Measurements from ENCODE around the gene RNASE13.
"Not testable (repeated sequence)": the region's sequence is repeated elsewhere in the genome, so short reads cannot be mapped to it uniquely, and the experiment has no call there.

The RNASE13 gene

DNA sequence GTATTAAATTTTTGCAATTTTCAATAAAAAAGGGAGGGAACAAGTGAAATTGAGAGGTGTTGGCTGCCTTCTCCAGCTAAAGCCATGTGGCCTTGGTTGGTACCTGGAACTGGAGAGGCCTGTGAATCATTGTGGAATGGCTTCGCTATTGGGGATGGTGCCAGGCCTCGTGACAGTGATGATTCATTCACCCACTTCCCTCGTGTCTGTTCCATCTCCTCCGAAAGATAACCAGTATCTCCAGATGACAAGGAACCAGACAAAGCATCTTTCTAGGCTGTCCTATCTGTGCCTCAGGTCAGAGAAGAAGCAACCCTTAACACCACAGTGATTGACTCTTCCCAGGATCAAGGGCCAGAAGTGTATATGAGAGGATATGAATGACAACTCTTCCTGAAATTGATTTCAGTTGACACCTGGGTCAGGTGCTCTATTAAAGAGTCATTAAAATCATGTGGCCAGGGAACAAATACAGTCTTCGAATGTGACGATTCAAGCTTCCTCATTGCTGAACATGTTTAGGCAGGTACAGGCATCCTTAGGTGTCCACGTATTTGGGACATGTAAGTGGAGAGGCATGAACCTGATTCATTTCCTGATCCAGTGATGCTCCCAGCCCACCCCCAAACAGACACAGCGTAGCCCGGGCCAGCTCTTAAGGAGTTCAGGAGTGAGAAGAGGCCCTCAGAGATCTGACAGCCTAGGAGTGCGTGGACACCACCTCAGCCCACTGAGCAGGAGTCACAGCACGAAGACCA, 7.2 kb upstream of the RNASE13 start, which contains the start of gene RNASE7:
TSS of gene RNASE7 (plus strand) at position 687 of the 758 bp plus-strand sequence. CDS start 631 bp downstream, outside the sequence.
- DNase-seq (ENCODE audit: low spot score) = no peak

DNA sequence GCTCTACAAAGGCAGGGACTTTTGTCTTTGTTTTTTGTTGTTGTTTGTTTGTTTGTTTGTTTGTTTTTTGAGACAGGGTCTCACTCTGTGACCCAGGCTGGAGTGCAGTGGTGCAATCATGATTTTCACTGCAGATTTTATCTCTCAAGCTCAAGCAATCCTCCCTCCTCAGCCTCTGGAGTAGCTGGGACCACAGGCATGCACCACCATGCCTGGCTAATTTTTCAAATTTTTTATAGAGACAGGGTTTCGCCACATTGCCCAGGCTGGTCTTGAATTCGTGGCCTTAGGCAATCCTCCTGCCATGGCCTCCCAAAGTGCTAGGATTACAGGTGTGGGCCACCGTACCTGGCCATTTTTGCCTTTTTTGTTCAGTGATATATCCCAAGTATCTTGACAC, 6.3 kb upstream of the RNASE13 start:
- not testable (repeated sequence) for DNase-seq (ENCODE audit: low spot score)

DNA sequence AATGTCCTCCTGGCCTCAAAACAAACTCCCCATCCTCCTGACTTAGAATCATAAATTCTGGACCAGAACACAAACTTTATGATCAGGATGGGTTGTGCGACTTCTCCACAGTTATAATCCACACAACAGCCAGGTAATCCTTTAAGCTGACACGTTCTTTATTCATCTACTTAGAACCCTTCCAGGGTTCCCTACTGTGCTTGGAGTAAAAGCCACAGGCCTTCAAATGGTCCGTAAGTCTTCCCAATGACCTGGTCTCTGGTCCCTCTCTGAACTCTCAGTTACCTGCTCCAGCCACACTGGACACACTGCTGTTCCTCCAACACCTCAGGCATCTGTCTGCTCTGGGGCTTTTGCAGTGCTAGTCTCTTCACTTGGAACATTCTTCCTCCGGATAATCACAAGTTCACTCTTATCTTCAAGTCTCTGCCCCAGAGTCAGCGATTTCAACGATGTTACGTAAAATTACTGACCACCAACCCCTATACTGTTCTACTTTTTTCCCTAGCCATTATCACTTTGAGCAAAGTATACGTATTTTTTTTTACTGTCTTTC, 5.8 kb upstream of the RNASE13 start:
- no peak for DNase-seq (ENCODE audit: low spot score)

DNA sequence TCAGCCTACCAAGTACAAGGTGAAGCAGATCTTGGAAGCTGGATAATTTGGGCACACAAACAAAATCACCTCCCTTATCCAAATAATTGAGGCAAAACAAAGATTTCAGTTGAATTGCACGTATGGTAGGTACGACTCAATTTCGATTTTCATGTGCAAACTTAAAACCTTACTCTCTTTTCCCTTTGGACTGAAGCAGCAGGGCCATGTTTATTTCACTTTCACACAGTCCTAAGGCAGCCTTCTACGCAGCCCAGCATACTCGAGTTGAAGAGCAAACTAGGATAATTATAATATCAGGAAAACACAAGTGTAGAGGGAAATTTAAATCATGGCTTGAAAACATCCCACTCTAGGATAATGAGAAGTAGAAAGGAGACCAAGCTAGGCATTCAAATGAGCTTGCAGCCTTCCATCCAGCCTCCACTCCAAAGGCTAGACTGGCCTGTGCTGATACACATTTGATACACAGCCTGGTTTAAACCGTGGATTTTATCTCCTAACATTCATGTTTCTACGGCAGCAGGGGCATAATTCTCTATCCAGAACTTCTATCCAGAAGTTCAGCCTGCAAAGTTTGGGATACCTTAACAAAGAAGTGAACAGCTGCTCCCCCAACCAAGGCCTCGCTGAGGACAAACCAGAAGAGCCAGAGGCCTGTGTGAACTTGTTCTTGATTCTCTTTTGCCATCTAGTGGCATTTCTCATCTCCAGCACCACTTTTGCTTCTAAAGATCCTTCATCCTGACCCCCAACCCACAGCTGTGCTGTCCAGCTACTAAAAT, 5.2 kb upstream of the RNASE13 start:
- peak; percentile 61 for DNase-seq (ENCODE audit: low spot score)

DNA sequence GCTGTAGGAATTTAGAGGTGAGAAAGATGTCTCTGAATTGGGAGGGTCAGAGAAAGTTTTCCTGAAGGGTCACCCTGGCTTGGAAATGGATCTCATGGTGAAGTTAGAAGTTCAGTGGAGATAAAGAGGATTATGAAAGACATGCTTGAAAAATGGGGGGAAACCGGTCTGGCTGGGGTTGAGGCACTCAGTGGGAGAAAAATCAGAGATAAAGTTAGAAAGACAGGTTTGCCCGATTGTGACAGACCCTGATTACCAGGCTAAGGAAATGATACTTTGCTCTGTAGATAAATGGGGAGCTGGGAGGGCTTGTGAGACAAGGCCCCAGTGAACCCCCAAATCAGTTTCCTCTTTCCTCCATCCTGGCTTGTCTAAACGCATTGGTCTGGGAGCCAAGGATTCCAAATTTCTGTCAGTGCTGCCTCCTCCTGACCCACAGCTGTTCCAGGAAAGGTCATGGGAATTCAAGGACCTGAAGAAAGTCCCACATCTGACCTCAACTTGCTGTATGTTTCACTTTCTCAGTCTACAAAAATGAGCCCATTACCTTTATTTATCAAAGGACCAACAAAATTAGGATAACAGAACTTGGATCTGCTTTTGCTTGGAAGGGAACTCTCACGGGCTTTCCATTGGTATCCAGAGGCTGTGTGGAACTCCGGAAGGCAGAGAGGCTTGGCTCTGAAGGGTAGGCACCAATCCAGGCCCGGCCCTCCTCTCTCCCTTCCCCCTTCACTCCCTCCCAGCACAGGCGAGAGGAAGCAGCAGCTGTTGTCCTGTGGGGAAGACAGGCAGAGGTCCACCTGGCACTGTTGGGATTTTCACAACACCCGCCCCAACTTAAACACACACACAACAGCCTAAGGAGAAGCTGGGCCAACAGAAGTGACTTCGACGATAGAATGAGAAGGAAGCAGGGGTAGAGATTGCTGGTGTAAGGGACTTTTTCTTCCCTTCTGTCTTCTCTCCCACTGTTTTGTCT, 4.1 kb upstream of the RNASE13 start:
- DNase-seq (ENCODE audit: low spot score) = no peak

DNA sequence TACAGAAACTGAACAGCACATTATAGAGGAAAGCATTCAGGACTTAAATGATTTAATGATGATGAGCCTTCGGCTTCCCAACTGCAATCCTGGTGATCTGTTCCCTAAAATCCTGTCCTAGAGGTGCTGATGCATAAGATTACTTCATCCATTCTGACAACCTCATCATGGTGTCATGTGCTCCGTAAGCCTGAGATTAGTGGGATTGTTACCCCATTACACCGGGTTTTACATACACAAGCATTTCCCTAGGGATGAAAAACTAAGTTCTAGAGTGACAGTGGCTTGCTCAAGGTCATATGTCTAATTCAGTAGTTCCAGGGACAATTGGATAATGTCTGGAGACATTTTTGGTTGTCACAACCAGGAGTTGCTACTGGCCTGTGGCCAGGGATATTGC, 2.5 kb upstream of the RNASE13 start:
- no peak for DNase-seq (ENCODE audit: low spot score)

DNA sequence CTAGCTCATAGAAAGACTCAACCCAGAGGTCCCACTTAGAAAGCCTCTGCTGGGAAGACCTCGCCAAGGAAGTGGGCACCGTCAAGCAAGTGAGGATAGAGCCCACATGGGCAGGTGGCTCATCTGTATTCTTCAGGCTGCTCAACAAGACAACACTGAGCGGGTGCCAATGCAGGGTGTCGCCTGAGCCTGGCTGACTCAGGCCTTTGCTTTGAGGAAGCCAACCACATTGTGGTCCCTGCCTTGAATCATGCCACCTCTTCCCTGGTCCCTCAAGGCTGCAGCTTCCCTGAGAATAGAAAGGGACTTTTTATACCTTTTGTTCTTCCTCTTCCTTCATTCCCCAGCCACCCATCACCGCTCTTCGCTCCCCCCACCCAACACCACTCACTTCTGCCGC, 2.1 kb upstream of the RNASE13 start:
- DNase-seq (ENCODE audit: low spot score) = no peak

DNA sequence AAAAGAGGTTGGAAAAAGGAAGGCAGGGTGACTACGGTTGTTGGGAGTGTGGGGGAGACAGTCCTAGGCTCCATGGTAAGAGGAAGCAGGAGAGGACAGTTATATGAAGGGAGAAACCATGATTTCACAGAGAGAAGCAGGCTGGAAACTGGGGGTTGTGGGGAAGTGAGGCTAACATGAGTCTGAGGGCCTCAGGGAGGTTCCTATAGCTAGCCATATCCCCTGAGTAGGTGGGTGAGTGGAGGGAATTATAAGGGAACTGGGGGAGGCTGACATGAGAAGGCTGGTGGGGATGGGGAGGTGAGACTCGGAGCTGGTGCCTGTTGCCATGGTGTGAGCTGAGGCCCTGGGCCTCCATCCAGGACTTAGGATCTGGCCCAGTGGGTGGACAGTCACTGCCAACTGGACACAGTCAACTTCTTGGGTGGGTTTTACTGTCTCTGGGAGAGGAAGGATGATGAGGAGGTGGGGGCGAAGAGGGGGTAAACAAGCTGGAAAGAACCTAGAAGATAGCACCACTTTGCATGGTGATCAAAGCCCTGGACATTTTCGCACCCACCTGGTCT, 1.4 kb downstream of the RNASE13 start:
- DNase-seq (ENCODE audit: low spot score) = no peak

DNA sequence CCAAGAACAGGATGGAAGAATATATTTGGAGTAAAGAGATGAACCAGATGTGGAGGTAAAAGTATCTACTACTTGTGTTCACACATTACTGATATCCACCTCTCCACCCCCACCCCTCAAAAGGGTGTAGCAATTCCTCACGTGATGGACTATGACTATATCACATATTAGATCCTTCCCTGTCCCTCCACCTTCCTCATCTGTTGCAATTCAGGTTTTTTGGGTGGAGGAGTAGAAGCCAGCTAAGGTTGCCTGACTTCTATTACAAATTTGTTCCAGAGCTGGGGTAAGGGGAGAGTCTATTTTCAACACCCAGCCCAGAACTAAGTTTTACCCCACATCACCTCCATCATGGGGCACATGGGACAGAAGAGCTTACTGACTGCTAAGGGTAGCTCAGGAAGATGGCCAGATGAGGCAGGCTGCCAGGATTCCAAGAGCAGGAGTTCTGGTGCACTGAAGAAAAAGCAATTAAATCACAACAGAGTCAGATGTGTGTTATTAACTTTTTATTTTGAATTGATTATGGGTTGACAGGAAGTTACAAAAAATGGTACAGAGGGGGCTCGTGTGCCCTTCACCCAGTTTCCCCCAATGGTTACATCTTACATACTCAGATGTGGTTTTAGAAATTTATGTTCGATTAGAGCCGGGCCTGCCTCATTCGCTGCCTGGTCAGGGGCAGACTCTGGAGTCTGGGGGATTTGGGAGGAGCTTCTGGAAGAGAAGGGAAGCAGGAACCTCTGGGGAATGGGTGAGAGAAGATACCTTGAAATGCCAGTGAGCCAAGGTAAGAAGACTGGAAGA, 2.1 kb downstream of the RNASE13 start:
- no peak for DNase-seq (ENCODE audit: low spot score)

DNA sequence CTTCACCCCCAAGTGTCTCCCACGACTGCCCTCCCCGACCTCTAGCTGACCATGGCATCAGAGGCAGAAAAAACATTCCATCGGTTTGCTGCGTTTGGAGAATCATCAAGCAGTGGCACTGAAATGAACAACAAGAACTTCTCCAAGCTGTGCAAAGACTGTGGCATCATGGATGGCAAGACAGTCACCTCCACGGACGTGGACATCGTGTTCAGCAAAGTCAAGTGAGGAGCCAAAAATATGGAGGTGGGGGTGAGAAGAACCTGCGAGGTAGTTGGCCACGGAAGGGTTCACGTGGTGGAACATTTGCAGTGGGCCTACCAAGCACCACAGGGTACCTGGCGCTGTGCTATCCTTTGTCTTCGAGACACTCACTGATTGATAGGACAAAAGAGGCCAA, 4.1 kb downstream of the RNASE13 start:
- DNase-seq (ENCODE audit: low spot score) = no peak

DNA sequence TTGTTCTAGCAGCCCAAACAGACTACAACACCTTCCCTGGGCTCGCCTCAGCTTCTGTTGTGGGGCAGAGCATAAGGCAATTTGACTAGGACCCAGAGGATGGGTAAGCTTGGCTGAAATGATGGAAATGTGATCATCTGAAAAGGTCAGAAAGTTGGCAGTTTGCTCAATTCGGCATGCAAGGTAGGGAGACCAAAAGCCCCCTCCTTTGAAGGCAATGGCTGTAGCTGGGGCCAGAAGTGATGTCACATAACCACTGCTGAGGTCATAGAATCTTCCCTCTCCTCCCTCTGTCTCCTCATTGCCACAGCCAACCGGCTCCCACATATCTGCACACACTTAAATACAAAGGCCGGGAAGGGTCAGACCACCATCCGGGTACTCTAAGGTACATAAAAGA, 4.7 kb downstream of the RNASE13 start, which contains the start of gene TPPP2:
TSS of gene TPPP2 (plus strand) at position 301 of the 400 bp plus-strand sequence. CDS start 365 bp downstream, outside the sequence.
- DNase-seq (ENCODE audit: low spot score) = no peak

DNA sequence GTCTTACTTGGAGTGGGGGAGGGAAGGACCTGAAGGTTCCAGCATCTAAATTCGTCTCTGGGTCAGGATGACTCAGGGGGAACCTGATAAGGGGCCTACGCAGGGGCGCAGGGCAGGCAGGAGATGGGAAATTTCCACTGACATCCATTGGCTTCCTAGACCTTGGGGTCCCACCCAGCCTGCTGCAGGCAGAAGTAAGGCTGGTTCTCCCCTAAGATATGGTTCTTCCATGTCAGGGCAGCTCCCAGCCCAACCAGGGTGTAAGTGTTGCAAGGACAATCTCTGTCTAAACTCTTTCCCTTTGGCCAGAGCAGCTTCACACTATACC, 7.7 kb downstream of the RNASE13 start:
- no peak for DNase-seq (ENCODE audit: low spot score)

DNA sequence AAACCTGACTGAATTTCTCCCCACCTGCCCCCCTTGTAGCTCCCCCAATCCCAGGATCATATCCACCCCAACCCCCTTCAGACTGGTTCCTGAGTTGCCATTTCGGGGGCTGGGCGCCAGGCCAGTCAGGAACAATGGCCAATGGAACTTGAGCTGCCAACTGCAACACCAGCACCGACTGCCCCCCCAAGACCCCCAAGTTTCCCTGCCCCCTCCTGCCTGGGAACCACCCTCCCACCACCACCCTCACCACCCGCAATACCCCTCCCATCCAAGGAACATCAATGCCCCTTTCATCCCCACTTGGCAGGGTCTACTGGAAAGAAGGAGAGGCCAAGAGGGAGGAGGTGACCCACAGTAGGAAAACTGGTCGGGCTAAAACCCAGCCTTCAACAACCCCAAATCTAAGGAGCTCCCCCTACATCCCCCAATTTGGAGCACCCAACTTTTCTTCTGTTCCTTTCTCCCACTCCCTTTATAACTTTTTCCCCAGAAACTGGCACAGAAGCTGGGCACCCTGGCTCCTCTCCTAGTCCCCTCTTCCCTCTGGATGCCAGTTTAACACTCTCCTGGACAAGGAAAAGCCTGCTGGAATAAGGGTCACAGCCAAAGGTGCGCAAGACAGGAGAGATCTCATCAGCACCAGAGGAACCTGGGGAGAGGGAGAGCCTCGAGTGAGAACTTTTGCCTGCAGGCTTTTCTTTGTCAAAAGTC, 8.2 kb downstream of the RNASE13 start:
- DNase-seq (ENCODE audit: low spot score) = no peak

DNA sequence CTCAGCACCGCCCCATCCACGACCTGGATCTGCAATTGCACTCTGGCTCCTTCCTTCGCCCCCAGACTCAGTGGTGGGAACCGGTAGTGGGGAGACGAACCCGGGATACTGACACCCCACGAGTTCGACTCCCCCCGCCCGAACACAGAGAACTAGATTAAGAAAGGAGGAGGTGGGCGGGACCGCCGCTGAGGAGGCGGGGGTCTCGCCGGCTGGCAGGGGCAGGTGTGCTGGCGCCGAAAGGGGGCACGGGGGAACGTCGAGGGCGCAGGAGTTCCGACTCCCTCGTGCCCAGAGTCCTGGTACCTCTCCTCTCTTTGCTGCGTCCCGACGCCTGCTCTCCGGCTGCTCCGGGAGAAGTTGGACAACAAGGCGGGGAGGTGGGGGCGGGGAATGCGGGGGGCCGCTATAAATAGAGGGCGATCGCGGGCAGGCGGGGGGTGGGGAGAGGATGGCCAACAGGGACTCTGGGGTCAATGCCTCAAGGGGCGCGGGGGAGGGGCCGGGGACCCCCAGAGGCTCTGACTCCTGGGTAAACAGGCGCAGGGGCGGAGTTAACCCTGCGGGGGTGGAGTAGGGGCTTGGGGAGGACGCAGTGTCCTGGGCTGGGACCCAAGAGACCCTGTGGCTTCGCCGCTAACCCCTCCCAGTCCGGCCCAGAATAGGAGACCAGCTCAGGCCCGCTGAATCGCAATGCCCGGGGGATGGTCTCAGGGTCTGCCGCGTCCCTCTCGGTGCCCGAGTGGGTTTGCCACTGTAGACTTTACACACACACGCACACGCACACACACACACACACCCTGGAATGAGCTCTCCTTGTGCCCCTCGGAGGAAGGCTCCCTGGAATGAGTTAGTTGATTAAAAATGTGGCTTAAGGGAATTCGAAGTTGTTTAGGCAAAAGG, 9.0 kb downstream of the RNASE13 start:
- DNase-seq (ENCODE audit: low spot score) = no peak

DNA sequence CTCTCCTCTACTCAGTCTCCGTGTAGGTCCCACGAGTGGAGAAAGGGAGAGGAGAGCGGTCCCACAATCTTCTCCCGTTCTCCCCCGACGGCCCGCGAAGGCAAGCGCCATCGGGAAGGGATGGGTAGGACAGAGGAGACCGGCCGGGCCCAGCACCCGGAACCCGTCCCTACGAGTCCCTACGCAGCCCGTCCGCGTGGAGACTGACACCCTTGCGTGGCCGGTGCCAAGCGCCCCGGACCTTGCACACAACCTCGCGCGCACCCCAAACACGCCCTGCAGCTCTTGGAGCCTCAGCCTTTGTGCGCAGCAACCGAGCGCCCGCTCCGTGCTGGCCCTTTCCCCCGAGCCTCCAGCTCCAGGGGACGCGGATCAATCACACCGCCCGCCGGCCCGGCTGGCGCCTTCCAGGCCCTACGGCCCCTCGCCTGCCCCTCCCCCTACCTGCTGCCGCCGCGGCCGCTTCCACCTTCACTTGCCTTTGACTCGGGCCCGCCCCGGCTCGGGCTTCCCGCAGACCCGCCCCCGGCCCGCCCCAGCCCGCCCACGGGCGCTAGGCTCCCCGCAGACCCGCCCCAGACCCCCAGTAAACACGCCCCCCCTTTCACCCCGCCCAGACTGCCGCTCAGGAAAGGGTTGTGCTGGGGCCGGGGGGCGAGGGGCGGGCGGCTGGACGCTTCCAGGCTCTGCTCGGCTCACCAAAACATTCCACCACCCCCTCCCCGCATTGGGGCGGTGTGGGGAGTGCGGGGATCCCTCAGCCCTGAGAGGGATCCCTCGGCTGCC, 9.8 kb downstream of the RNASE13 start, which contains the start of gene NDRG2:
TSS of gene NDRG2 (minus strand) at position 477 of the 786 bp plus-strand sequence. CDS start 1,746 bp downstream, outside the sequence.
- peak; percentile 49 for DNase-seq (ENCODE audit: low spot score)

DNA sequence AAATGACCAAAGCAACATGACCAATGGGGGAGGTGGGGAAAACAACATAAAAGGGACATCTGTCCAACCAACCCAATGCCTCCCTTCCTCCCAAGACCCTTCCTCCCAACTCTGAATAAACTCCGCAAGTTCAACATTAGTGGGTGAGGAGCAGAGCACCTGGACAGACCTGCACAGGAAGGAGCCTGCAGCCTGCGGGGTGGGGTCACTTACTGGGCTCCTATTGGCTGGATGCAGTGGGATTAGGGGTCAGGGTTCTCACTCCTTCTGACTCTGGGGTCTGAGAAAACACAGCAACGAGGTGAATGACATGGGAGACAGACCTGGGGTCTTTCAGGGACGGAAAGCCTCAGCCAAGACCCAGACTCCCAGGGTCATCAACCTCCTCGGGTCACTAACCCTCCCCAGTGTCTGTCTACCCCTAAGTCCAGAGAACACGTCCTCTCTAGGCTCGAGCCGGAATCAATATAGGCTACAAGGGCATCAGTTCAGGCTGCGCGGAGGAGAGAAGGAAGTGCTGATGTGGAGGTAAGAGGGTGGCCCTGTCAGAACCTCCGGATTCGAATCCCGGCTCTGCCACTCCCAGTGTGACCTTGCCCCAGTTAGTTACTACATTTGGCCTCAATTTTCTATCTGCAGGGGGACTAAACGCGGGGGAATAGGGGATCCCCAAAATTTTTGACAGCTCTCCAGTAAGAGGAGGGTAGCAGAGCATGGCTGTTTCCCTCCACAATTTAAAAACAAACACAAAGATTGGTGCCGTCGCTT, 10.6 kb downstream of the RNASE13 start:
- DNase-seq (ENCODE audit: low spot score) = no peak

DNA sequence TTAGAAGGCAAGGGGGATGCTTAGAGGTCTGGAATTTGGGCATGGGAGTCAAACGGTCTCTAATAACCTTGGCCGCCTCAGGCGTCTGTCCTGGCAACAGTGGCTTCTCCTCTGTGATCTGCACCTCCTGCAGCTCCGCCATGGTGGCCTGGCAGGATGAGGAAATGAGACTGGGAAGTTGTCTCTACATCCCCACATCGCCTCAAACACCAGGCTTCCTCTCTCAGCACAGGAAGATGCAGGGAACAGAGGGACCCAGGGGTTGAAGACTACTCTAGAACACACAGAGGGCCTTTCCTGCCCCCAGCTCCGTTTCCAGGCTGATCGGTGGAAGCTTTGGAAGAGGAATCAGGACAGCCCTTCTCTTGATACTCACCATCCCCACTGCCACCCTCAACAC, 11.4 kb downstream of the RNASE13 start:
- DNase-seq (ENCODE audit: low spot score) = no peak
